GM10847 (cell line): Measurements from ENCODE around the gene SH3BP2.

ENCODE experiments used
- POLR2A ChIP-seq: IDR thresholded peaks from 2 replicates; pipeline ENCODE4 v1.6.1; 2011; ENCODE audit not compliant: insufficient read length; ENCODE audit errors: extremely low read depth

The SH3BP2 gene, protein sequence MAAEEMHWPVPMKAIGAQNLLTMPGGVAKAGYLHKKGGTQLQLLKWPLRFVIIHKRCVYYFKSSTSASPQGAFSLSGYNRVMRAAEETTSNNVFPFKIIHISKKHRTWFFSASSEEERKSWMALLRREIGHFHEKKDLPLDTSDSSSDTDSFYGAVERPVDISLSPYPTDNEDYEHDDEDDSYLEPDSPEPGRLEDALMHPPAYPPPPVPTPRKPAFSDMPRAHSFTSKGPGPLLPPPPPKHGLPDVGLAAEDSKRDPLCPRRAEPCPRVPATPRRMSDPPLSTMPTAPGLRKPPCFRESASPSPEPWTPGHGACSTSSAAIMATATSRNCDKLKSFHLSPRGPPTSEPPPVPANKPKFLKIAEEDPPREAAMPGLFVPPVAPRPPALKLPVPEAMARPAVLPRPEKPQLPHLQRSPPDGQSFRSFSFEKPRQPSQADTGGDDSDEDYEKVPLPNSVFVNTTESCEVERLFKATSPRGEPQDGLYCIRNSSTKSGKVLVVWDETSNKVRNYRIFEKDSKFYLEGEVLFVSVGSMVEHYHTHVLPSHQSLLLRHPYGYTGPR

DNA sequence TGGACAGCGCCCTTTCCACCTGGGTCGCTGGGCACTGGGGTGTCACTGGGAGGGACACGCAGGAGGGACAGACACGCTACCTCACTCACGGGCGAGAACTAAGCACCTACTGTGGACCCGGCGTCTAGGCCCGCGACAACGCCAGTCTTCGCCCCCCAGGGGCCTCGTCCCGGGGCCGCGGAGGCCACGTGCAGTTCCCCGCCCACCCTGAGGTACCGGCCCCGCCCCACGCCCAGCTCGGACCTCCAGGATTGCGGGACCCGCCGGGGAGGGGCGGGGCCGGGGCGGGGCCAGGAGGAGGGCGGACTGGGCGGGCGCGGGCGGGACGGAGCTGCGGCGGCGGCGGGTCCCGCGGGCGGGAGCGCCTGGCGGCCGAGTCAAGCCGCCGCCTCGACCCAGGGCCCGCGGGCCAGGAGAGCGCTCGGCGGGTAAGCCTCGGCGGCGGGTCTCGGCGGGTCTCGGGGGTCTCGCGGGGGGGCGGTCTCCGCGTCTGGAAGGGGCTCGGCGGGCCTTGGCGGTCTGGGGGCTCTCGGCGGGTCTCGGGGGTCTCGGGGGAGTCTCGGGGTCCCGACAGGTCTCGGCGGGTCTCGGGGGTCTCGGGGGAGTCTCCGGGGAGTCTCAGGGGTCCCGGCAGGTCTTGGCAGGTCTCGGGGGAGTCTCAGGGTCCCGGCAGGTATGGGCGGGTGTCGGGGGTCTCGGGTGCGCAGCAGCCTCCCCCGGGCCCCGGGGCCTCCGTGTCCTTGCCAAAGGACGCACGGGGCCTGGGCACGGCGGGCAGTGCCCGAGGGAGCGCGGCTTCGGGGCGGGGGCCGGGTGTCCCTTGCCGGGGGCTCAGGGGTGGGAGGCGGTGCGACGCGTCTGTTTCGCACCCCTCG is at the start of gene SH3BP2:
TSS of gene SH3BP2 (plus strand) at position 375 of the 875 bp plus-strand sequence. CDS start 27,533 bp downstream, outside the sequence.
- no peak for TF ChIP-seq POLR2A

DNA sequence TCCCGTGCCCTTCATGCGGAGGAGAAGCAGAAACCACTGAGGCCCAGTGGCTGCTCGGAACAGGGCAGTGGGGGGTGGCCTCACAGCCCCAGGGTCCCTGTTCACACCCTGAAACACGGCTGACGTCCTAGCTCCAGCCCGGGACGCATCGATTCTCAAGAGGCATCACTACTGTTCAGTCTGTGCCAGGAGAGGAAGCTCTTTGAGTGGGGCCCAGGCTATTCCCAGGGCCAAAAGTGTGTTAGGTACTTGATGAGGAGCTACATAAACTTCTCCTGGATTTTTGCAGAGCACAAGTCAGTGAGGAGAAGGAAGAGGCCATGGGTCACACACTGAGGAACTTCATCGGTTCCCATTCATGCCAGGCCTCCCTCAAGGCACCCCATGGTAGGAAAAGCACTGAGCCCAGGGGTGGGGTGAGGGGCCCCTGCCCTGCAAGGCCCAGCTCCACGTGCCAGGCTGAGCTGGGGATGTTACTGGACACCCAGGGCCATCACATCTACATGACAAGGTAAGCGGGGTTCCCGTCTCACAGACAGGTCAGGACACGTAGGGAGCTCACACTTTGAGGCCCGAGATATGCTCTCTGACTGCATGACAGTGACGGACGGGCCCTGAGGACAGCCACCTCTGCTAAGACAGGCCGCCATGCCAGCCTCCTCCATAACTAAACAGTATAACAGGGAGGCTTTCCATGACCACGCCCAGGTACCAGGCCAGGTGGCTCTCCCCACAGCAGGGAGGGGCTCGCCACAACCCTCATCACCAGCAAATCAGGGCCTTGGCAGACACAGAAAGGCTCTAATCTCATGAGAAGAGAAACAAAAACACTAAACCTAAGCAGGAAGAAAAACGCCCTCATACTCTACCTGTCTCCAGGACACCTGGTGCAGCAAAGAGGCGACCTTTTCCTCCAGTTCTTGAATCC is 49.1 kb upstream of the SH3BP2 start:
- no peak for TF ChIP-seq POLR2A

DNA sequence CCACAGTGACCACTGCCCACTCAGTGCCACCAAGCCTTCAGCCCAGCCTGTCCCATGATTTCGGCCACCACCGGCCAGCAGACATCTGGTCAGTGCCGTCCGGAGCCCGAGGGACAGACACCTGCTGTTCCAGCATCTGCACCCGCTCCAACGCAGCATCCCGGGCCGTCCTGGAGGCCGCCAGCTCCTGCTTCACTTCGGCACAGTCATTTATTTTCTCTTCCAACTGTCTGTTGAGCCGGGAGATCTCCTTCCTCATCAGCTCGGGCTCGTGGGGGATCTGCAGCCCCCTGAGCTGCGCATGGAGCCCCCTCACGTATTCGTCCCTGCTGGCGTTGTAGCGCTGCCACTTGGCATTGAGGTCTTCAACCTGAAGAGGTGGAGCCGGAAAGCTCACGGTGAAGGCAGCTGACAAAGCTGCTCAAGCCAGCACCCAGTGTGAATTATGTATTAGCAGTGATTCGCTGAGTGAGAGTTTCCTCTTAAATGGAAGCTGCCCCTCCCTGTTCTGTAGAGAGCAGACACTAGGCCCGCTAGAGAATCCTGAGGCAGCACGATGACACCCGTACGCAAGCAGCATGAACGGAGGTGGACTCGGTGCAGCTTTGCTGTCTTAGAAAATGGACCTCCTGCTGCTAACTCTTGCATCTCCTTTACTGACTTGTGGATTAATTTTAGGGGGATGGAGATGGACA is 48.2 kb upstream of the SH3BP2 start:
- no peak for TF ChIP-seq POLR2A

DNA sequence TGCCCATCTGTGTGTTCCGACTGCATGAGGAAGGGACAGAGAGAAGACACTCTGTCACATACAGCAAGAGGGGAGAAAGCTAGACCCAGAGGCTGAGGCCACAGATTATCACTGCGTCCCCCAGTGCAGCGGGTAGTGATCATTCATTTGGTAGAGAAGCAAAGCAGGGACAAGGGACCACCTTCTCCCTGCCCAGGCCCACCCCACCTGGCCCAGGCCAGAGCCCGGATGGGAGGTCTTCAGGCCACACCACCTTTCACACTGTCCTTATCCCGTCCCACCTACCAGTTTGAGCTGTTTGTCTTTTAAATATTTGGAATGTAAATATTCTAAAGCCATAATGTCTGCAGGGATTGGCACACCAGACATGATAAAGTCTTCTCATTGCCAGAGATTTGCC is 47.4 kb upstream of the SH3BP2 start:
- TF ChIP-seq POLR2A: no peak

DNA sequence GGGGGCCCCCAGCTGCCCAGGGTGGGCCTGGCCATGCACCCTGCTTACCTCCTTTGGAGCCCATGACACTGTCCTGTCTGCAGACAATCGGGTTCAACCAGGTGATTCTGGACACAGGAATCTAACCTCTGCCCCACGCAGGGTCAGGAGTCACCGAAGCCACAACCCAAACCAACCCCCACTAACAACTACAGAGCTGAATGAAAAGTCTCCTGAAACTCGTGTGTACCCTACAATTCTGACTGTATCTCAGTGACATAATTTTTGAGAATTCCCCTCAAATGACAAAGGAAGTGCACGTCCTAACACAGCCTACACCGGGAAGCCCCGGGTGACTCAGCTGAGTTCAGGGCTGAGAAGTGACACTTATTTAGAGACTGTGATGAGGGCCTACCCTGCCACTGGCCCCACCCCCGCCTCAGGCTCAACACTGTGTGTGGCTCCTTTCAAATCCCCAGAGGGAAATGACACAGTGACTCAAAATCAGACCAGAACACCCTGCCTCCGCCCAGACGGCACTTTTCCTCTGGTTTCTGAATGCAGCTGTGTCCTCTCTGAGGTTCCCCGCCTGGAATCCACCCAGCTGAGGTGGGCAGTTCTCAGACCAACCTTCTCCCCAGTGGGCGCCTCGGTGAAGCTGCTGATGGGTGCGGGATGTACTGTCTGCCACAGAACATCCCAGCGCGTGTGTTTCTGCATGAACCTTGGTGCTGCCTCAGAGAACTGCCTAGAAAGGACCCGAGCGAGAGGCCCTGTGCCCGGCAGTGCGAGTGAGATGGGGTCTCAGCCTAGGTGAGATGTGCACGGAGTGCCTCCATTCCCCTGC is 46.7 kb upstream of the SH3BP2 start:
- TF ChIP-seq POLR2A: no peak

DNA sequence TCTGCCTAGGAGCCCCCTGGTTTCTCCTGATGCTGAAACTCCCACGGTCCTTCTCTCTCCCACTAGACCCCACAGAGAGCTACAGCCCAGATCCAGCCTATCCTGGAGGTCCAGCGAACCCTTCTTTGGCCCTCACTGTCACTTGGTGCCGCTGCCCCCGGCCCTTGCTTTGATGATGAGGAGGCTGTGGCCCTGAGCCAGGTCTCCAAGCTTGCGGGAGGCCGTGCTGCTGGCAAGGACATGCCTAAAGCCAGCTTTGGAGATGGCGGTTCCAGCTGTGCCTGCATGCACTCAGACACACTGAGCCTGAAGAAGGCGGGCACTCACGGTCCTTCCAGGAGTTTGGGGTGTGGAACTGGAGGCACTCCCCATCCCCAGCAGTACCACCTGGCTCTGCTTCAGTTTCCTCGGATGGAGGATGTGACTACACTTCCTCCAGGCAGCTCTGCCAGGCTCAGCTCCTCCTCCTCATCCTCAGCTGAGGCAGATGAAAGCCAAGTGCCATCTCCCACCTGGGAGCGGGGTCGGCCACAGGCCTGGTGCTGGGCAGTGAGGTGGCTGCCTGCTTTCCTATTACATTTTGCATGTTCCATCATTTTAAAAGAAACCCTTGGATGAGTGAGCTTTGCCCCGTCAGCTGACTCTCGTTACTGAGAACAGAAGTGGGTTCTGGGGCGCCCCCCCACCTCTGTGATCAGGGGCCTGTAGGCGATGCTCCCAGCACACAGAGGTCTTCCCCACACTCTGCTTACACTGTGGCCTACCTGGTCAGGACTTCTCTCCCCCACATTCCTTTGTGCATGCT is 45.8 kb upstream of the SH3BP2 start:
- TF ChIP-seq POLR2A: no peak

DNA sequence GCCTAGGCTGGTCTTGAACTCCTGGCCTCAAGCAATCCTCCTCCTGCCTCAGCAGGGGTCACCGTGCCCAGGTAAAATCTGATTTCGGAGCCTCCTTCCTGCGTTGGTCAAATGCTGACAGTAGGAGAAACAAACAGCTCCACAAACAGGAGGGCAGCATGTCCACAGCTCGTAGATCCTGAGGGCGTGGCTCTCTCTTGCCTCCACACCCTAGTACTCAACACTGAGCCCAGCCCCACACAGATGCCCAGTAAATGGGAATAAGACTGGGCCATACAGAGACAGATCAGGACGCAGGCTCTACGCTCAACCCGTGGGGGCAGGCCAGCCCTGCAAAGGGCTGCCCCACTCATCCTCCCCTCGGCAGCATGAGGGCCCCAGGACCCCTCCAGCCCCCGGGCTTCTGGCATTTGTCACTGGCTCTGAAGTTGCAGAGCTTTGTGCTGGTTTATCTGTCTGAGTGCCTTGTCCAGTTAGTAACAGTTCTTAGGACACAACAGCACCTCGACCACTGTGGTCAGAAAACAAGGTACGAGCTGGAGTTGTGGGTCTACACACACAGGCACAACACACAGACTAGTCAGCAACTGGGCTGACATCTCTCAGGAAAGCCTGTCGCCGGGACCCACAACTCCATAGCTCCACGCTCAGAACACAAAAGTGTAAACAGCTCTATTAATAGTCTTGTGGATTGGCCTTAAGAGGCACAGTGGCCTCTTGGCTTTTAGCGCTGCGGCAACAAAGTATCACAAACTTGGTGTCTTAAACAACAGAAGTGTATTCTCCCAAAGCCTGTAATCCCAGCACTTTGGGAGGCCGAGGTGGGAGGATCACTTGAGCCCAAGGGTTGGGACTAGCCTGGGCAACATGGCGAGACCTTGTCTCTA is 41.9 kb upstream of the SH3BP2 start:
- no peak for TF ChIP-seq POLR2A

DNA sequence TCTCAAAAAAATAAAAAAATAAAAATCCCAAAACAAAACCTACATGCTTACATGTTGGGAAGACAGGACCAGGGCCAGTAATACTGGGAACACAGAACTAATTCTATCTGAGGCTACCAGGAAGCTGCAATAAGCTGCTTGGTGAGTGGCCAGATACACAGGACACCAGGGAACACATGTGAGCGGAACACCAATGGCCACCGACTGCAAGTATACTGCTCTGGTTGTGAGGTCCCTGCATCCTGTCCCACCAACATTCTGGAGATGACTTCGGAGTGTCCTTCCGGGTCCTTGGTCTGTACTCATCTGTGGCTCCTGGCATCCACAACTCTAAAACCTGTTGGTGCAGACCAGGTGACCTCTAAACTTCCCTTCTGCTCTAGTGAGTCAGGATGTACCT is 39.4 kb upstream of the SH3BP2 start:
- no peak for TF ChIP-seq POLR2A

DNA sequence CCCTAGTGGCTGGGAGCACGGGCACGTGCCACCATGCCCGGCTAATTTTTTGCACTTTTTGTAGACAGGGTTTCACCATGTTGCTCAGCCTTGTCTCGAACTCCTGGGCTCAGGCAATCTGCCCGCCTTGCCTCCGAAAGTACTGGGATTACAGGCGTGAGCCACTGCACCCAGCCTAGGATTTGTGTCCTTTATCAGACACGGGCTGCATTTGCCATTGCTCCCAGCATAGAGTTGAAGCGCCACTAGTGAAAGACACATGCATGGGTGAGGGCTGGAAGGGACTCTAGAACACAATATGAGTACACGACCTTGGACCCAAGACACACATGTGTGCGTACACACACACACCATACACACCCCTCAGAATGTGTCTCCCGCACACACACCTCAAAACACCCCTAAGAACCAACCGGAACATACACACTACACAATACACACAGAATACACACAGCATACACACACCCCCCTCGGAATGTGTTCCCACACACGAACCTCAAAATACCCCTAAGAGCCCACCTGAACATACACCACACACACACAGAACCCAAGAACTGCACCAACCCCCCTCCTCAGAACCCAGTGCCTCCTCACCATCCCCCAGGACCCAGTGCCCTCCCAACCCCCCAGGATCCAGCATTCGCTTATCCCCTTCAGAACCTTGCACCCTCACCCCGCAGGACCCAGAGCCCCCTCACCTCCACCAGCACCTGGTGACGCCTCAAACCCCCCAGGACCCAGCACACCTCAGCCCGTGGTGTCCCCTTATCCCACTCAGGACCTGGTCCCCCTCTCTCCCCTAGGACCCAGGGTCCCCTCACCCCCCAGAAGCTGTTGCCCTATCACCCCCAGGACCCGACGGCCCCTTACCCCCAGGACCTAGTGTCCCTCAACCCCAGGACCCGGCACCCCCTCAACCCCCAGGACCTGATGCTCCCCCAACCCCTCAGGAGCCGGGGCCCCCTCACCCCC is 37.8 kb upstream of the SH3BP2 start:
- no peak for TF ChIP-seq POLR2A
